Cardiac fibroblast (primary cell): ENCODE data around the gene DIP2A.

Source experiments
- DNase-seq, 2 donors: peaks; one replicate each; pipeline versions ENCODE4 v3.0.0 to v3.0.0-alpha.2; 2010; ENCODE audit warnings: low read depth in 2 of 2
- H3K4me3 ChIP-seq, 2 donors: replicated peaks in 1 of 2; 1 replicate in 1 of 2; 2 replicates in 1 of 2; pipeline ENCODE4 v1.5.1; 2011; ENCODE audit warnings: low read depth in 2 of 2, low read length in 2 of 2, mild to moderate bottlenecking in 2 of 2, moderate library complexity in 1 of 2
- TF ChIP-seq, protein P1 (sequence below): IDR thresholded peaks from one replicate; pipeline ENCODE4 v1.5.1; 2011; ENCODE audit warnings: low read depth, mild to moderate bottlenecking, low read length, inconsistent platforms

The DIP2A gene

DNA sequence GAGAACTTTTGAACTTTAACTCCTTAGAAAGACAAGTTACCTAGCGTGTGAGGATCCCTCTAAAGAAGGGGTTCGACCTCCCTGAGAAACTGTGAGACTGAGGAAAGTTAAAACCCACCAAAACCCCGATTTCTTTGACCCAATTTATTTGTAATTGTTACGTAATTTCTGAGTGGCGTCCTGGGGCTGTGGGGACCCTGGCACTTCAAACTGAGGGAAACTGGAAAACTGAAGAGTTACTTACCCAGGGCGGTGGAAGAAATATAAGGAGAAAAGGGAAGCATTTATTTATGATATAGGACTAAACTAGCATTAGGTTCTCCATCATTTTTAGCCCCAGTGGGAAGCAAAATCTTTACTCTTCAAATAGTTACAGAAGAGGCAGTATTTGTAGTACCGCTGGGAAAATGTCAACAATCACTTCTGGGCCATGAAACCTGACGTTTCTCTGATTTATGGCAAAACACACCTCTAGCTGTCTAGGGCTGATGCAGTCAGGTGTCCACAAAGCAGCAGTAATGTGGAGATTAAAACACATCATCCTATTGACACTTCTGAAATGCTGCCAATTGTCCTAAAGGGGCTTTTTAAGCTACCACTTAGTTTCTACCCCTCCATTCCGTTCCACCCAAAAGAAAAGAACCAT, 145.8 kb downstream of the DIP2A start:
- TF ChIP-seq, protein P1, sequence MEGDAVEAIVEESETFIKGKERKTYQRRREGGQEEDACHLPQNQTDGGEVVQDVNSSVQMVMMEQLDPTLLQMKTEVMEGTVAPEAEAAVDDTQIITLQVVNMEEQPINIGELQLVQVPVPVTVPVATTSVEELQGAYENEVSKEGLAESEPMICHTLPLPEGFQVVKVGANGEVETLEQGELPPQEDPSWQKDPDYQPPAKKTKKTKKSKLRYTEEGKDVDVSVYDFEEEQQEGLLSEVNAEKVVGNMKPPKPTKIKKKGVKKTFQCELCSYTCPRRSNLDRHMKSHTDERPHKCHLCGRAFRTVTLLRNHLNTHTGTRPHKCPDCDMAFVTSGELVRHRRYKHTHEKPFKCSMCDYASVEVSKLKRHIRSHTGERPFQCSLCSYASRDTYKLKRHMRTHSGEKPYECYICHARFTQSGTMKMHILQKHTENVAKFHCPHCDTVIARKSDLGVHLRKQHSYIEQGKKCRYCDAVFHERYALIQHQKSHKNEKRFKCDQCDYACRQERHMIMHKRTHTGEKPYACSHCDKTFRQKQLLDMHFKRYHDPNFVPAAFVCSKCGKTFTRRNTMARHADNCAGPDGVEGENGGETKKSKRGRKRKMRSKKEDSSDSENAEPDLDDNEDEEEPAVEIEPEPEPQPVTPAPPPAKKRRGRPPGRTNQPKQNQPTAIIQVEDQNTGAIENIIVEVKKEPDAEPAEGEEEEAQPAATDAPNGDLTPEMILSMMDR: no peak
- no peak overlapping the region for H3K4me3 ChIP-seq
- no peak for DNase-seq

DNA sequence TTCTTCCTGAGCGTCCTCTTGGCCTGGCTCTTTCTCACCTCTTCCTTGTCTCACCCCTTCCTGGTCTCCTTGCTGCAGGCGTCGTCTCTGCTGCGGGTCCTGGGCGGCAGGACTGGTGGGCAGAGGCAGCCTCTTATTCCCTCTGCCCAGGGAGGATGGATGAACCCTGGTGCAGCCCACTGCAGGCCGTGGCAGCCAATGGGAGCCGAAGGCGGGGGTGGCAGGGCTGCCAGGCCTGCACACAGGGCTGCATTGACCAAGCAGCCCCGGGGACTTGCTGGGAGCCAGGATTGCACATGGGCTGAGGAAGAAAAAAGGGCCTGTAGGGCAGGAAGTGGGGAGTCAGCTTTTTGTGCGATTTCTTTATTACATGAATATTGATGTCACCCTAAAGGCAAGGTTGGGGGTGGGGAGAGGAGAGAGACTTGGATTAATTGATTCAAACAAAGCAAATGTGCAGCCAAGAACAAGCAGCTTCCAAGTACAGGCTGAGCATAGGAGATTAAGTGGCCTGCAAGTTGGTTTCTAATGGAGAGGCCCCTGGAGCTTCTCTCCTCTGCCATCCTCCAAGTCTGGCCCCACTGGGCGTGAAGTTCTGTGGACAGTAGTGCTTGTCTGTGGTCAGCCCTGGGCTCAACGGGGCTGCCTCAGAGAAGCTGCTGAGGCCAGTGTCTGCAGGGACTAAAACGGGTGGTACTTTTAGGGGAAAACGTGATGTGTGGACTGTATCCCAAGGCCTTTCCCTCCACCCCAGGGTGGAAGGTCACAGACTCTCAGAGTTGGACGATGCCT, 146.5 kb downstream of the DIP2A start, which contains the start of gene S100B:
S100B (minus strand) TSS at position 108 of the 792 bp plus-strand sequence. CDS start 2,667 bp downstream, outside the sequence.
- TF ChIP-seq, protein P1: no peak
- DNase-seq: no peak
- H3K4me3 ChIP-seq: no peak within 1 kb of the TSS

DNA sequence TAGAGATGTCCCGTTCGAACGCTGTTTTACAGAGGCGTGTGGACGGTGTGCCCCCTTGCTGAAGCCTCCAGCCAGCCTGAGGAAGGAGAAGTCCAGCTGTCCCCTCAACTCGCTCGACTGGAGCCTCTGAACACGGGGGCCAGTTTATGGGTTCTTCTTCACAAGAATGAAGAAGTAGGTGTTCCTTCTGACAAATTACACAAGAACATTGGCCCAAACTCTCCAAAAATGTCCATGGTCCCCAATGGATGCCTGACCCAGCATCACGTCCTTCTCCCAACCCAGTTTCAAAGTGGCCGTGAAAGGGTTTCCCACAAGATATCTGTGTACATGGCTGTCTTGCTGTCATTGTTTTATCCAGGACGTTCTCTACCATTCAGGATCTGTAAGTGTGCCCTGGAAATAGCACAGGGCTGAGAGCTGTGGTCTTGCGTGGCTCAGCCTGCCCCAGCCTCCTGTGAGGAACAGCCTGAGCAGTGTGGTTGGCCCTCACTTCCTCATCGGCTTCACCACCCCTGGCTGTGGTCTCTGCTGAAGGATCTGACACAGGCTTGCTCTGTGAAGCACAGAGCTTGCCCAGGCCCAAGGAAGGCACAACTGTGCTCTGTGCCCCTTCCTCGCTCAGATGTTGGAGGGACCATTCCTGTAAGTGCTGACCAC, 147.2 kb downstream of the DIP2A start:
- TF ChIP-seq, protein P1: no peak
- DNase-seq: no peak
- no peak overlapping the region for H3K4me3 ChIP-seq

GRCh38 chr21:46606427-46606813, 147.7 kb downstream of the DIP2A start:
- no peak overlapping the region for H3K4me3 ChIP-seq
- TF ChIP-seq, protein P1: no peak
- DNase-seq: no peak

DNA sequence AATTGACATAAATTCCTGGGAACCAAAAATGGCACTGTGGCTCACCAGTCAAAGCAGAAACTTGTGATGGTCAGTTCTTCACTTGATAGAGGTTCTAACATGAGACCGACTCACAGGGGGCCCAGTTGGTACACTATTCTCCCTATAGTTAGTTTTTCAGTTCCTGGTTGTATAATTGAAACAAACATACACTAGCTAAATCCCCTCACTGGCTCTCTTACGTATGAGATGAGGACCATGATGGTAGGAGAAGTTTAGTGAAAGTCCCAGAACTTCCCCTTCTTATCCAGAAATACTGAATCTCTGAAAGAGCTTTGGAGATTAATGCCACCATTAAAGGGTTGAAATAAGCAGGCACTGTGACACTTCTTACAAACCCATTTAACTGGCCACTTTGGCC, 148.9 kb downstream of the DIP2A start:
- no peak overlapping the region for H3K4me3 ChIP-seq
- TF ChIP-seq, protein P1: no peak
- no peak for DNase-seq

GRCh38 chr21:46608672-46609111, 150.0 kb downstream of the DIP2A start:
- DNase-seq: no peak
- H3K4me3 ChIP-seq: no peak overlapping the region
- TF ChIP-seq, protein P1: no peak
